A549 (cell line): ENCODE results near the gene TEX2.

Experiments
- CBX8 ChIP-seq: fragments of 200-600 bp; sonication (generic); IDR thresholded peaks from 2 replicates; pipeline ENCODE4 v1.6.1; 2016
- FOSL2 ChIP-seq, 2 experiments: fragments of 450-650 bp in 1 of 2; fragments of >200 bp in 1 of 2; sonication (Bioruptor Twin) in 1 of 2; formaldehyde crosslinking; IDR thresholded peaks; 2 replicates each; pipeline versions ENCODE4 v1.5.0 to v1.6.1; 2016 to 2020; ENCODE audit warnings: mild to moderate bottlenecking in 1 of 2, moderate library complexity in 1 of 2
- HOXB13 ChIP-seq: fragments of 250-450 bp; sonication (Bioruptor Pico); IDR thresholded peaks from 2 replicates; pipeline ENCODE4 v1.5.0; 2020; ENCODE audit warnings: low read depth, mild to moderate bottlenecking, moderate library complexity
- JUN ChIP-seq, 2 experiments: fragments of >200 bp; sonication (Bioruptor Twin); formaldehyde crosslinking; IDR thresholded peaks; 2 replicates in 1 of 2; 3 replicates in 1 of 2; pipeline ENCODE4 v1.6.1; 2016 to 2017
- JUNB ChIP-seq: fragments of >200 bp; sonication (Bioruptor Twin); formaldehyde crosslinking; IDR thresholded peaks from 2 replicates; pipeline ENCODE4 v1.6.1; 2016
- POLR2A ChIP-seq: IDR thresholded peaks from 2 replicates; pipeline ENCODE4 v1.6.1; 2012; ENCODE audit warnings: mild to moderate bottlenecking, low read length
- POLR2AphosphoS2 ChIP-seq: conservative IDR thresholded peaks from 2 replicates; pipeline ENCODE4 v1.6.1; 2012; ENCODE audit warnings: low read length, improper control_type of control experiment, inconsistent platforms
- RCOR1 ChIP-seq: fragments of 150-350 bp; IDR thresholded peaks from 2 replicates; pipeline ENCODE4 v1.6.1; 2014; ENCODE audit warnings: antibody characterized with exemption, low read length, low read depth
- RFX5 ChIP-seq: fragments of 450-650 bp; IDR thresholded peaks from 2 replicates; pipeline ENCODE4 v1.7.1; 2014; ENCODE audit warnings: antibody characterized with exemption, mild to moderate bottlenecking, moderate library complexity
- SREBF2 ChIP-seq: fragments of 450-650 bp; IDR thresholded peaks from 2 replicates; pipeline ENCODE4 v1.6.1; 2014; ENCODE audit warnings: mild to moderate bottlenecking, moderate library complexity
- TF ChIP-seq, protein P1 (sequence below): fragments of >200 bp; sonication (Bioruptor Twin); formaldehyde crosslinking; IDR thresholded peaks from 3 replicates; pipeline ENCODE4 v1.5.1; 2016

DNA sequence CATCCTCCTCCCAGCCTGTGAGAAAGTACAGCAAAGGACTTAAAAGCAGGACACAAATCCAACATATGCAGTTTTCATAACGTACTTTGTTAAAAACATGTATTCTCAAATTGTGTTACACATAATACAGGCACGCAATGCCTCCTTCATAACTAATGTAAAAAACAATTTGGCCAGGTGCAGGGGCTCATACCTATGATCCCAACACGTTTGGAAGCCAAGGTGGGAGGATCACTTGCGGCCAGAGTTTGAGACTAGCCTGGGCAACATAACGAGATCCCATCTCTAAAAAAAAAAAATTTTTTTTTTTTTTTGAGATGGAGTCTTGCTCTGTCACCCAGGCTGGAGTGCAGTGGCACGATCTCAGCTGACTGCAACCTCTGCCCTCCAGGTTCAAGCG, 20.4 kb downstream of the TEX2 start:
- TF ChIP-seq POLR2AphosphoS2, result no peak
- no peak for TF ChIP-seq SREBF2
- no peak for TF ChIP-seq HOXB13 (CRISPR knock-in tag)
- TF ChIP-seq, protein P1, sequence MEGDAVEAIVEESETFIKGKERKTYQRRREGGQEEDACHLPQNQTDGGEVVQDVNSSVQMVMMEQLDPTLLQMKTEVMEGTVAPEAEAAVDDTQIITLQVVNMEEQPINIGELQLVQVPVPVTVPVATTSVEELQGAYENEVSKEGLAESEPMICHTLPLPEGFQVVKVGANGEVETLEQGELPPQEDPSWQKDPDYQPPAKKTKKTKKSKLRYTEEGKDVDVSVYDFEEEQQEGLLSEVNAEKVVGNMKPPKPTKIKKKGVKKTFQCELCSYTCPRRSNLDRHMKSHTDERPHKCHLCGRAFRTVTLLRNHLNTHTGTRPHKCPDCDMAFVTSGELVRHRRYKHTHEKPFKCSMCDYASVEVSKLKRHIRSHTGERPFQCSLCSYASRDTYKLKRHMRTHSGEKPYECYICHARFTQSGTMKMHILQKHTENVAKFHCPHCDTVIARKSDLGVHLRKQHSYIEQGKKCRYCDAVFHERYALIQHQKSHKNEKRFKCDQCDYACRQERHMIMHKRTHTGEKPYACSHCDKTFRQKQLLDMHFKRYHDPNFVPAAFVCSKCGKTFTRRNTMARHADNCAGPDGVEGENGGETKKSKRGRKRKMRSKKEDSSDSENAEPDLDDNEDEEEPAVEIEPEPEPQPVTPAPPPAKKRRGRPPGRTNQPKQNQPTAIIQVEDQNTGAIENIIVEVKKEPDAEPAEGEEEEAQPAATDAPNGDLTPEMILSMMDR, result no peak
- no peak for TF ChIP-seq JUN (IDR thresholded peaks at IDR 0.05)
- TF ChIP-seq RCOR1, result no peak
- no peak for TF ChIP-seq JUNB
- no peak for TF ChIP-seq RFX5
- no peak for TF ChIP-seq FOSL2 (IDR thresholded peaks at IDR 0.05)
- no peak for TF ChIP-seq FOSL2 (CRISPR knock-in tag; IDR thresholded peaks at IDR 0.05)
- TF ChIP-seq POLR2A, result no peak
- TF ChIP-seq CBX8, result no peak
